Left renal pelvis (tissue), 4 donors: Measurements from ENCODE around the gene PLA2G4B. TPM values are rescaled to one million over a fixed set of nuclear protein-coding genes. Genes with fewer than 3 reads are reported as not detected.

ENCODE experiments used
- DNase-seq, 4 donors: peaks; one replicate each; pipeline ENCODE4 v3.0.0-alpha.2; 2013; ENCODE audit warnings: low read depth in 4 of 4, low spot score in 3 of 4
- polyA plus RNA-seq, 4 donors: library from polyadenylated mRNA; unstranded; fragments of 120-200 nt; gene quantifications; one replicate each; pipeline ENCODE4 v1.2.1, GENCODE V29; 2013; ENCODE audit not compliant: insufficient read length in 4 of 4

The PLA2G4B gene
- polyA plus RNA-seq, 4 donors, result 8.5 to 21.3 (median 10.3) TPM

- DNase-seq, result no peak
Observed at GRCh38 chr15:41866872-41867579, 28.4 kb downstream of the PLA2G4B start.

DNA sequence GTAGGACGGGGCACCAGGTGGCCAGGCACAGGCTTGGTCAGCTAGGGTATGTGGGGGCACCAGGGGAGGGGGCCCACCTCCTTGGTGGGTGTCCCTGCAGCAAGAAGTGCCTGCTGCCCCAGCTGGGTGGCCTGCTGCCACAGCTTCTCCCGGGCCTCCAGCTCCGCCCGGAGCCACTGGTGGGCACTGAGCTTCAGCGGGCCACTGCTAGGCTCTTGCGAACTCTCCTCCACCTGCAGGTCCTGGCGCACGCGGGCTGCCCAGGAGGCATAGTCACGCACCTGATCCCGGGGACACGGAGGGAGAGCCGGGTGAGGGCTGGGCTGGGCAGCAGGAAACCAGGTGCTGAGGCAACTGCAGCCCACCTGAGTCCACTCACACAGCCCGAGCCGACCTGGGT is 29.7 kb downstream of the PLA2G4B start:
- DNase-seq, result no peak

GRCh38 chr15:41869770-41870688 is 31.4 kb downstream of the PLA2G4B start:
- DNase-seq, result no peak

GRCh38 chr15:41870689-41871081 is 32.0 kb downstream of the PLA2G4B start:
- DNase-seq, result no peak

GRCh38 chr15:41871175-41871905 is 32.7 kb downstream of the PLA2G4B start:
- DNase-seq, result no peak

- DNase-seq, result no peak
Observed at GRCh38 chr15:41872166-41872747, 33.6 kb downstream of the PLA2G4B start.

DNA sequence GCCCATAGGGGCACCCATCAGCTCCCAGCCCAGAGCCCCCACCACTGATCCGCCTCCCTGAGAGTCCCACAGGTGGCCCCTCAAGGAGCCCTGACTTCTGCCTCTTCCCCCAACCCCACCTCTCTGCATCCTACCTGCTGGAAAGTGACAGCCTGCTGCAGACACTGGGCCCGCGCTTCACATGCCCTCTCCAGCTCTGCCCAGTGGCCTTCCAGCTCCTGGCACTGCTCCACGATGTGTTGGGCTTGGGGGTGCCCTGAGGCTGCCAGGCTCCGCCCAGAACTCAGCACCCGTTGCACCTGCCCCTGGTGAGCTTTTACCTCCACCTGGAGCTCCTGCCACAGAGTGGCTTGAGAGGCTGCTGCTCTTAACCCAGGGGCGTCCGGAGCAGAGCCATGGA is 35.1 kb downstream of the PLA2G4B start:
- no peak for DNase-seq

GRCh38 chr15:41874736-41875135 is 36.1 kb downstream of the PLA2G4B start:
- no peak for DNase-seq

- no peak for DNase-seq
Observed at GRCh38 chr15:41876007-41876406, 37.4 kb downstream of the PLA2G4B start.

- no peak for DNase-seq
Observed at GRCh38 chr15:41876689-41877088, 38.0 kb downstream of the PLA2G4B start.

GRCh38 chr15:41877631-41878354 is 39.1 kb downstream of the PLA2G4B start:
- no peak for DNase-seq

GRCh38 chr15:41878355-41878699 is 39.7 kb downstream of the PLA2G4B start:
- DNase-seq, result no peak

DNA sequence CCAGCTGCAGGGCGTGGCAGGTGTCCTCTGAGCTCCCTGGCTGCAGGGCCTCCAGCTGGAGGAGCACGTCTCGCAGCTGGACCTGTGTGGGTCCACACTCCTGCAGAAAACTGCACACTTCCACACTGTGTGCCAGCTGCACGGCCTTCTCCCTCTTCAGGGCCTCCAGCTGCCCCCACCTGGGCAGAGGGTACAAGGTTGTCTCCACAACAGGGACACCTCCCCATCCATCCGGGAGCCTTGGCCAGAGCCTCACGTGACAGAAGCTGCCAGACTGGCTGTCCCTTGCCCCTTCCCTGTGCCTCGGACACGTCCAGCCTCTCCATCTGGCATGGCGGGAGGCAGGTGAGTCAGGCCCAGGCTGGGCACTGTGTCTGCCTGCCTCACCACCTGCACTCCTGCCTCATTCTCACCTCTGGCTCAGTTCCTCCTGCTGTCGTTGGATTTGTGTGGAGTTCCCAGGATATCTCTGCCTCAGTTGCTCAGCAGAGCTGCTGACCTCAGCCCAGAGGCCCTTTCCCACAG is 40.7 kb downstream of the PLA2G4B start:
- DNase-seq, result no peak

DNA sequence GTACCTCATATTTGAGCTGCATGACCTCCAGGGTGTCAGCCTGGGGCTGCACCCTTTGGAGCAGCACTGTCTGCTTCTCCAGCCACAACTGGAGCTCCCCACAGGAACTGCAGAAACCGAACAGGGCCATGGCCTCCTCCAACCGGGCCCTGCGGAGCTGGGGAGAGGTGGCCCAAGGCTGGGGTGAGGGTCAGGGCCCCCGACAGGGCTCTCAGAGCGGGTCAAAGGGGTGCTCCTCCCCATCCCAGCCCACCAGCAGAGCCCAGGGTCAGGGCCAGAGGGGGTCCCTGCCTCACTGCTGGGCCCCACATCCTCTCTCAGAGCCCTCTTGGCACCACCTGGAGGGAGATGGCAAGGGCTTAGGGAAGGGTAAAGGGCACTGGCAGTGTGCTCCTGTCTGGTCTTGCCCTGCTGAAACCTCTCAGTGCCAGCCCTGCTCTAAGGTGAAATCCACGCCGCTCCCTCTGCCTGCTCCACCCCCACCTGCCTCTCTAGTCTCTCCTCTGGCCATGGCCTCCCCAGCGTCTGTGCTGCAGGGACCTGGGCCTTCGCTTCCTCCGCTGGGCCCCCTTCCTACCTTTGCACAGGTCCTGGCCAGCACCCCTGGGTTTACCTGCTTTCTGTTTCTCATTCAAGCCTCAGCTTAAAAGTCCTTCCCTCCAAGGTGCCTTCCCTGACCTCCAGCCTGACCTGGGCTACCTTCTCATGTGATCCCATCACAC is 41.7 kb downstream of the PLA2G4B start:
- no peak for DNase-seq

DNA sequence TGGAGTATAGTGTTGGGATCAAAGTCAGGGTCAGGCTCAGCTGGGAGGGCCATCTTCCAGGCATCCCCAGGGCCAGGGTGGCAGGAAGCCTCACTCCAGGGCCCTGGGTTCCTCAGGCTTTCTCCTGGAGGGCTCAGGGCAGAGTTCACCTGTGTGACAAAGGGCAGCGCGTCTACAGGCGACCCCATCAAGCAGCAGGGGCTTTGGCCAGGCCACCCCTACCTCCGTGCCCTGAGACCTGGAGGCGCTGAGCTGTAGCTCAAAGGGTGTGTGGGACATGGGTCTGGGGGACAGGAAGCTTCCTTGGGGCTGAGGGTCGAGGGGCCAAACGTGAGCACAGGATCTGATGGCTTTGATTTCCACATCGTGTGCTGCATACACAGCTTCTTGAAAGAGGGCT is 42.4 kb downstream of the PLA2G4B start:
- DNase-seq, result no peak

- no peak for DNase-seq
Observed at GRCh38 chr15:41881550-41881919, 42.9 kb downstream of the PLA2G4B start.

DNA sequence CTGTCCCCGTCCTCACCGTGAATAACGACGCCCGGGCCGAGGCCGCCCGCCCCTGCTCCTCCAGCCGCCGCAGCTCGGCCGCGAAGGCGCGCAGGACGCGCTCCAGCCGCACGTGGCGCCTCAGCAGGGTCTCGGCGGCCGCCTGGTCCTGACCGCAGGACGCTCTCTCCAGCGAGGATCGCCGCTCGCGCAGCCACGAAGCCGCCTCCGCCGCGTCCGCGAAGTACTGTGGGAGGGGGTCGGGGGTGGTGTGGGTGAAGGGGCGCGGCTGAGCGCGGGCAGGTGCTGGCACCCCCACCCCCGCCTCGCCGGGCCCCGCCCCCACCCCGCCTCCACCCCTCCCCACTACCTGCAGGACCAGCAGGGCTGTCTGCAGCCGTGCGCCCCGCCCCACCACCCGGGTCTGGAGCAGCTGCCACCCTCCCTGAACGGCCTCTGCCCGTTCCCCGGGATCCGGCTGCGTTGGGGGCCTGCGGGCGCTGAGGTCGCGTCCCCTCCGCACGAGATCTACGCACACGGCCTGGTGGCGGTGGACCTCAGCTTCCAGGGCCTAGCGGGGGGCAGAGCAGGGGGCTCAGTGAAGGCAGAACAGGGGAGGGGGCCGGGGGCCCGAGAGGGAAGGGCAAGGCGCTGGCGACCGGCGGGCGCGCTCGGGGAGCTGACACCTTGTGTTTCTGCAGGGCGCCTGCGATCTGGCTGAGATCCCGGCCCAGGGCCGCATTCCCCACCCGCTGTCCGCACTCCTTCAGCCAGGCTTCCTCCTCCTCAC is 43.5 kb downstream of the PLA2G4B start:
- no peak for DNase-seq

DNA sequence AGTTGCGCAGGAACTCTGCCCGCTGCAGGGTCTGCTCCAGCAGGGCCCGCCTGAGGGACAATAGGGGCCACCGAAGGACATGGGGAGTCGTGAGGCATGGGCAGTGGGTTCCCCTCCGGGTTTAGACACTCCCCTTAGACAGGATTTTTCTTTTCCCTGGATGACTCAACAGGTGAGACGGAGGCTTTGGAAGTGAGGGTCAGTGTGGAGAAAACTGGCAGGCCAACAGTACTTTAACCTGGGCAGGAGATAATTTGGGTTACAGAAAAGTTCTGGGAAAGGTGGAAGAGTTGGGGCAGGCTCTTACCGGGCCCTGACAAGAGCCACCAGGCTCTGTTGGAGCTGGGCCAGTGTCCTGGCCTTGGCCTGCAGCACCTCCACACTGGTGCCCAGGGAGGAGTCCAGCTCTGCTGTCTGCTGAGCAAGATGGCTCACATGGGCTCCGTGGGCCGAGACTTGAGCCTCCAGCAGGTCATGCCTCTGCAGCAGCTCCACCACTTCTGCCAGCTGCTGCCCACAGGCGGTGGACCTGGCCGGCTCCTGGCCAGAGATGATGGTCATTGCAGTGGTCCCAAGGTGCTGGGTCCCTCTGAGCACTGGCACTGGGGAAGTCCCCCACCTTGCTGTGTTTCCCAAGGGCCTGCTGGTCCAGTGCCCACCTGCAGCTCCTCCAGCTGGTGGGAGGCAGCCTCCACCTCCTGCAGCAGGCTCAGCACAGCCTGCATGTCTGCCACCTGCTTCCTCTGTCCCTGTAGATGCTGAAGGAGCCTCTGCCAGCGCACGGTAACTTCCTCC is 44.2 kb downstream of the PLA2G4B start:
- no peak for DNase-seq
